HG03520 (cell line): Measurements from ENCODE around the gene NFKBIE.
A peak's percentile ranks its signal among the peaks of the same experiment; 100 is the strongest.

Source experiments
- ATAC-seq: cut with Tn5 transposase; IDR thresholded peaks from one replicate; pipeline ENCODE4 v1.9.1; 2021; ENCODE audit warnings: mild to moderate bottlenecking, moderate library complexity; ENCODE audit not compliant: unreplicated experiment

Gene NFKBIE

GRCh38 chr6:44229376-44230033 is 35.8 kb downstream of the NFKBIE start:
- no peak for ATAC-seq

DNA sequence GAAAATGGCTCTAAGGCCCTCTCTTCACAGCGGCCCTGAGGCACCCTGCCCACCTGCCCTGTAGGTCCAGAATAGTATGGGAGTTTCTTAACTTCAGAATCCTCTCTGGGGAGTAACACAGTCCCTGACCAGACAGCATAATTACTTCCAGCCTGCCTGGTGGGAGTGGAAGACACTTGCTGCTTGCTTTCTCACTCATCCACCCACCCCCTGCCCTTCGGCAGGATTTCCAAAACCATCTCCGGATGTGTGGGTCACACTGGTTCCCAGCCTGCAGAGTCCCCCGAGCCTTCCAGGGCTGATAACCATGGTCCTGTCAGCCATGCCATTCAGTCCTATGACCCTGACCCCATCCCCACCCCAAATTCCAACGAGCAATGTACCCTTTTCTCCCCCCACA is 36.5 kb downstream of the NFKBIE start:
- no peak for ATAC-seq

DNA sequence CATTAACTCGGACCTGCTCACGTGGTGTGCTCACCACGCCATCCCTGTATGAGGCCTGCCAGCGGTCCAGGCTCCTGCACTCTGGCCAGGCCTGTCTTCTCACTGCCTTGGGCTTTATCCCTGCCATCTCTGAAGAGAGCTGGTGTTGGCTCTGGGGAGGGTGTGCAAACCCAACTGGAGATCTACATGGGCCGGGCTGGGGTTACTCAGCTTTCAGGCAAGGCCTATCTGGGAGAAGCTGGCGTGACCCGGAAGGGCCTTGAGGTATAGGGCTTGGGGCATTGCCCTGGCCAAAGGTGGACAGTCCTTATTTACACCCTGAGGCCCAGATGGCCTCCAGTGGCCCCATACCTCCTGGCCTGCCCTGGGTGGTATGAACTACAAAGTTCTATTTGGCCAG is 36.9 kb downstream of the NFKBIE start:
- ATAC-seq = no peak

GRCh38 chr6:44228031-44228430 is 37.3 kb downstream of the NFKBIE start:
- ATAC-seq = no peak

- no peak for ATAC-seq
Observed at GRCh38 chr6:44227148-44227793, 38.1 kb downstream of the NFKBIE start.

- no peak for ATAC-seq
Observed at GRCh38 chr6:44226368-44227147, 38.8 kb downstream of the NFKBIE start.

DNA sequence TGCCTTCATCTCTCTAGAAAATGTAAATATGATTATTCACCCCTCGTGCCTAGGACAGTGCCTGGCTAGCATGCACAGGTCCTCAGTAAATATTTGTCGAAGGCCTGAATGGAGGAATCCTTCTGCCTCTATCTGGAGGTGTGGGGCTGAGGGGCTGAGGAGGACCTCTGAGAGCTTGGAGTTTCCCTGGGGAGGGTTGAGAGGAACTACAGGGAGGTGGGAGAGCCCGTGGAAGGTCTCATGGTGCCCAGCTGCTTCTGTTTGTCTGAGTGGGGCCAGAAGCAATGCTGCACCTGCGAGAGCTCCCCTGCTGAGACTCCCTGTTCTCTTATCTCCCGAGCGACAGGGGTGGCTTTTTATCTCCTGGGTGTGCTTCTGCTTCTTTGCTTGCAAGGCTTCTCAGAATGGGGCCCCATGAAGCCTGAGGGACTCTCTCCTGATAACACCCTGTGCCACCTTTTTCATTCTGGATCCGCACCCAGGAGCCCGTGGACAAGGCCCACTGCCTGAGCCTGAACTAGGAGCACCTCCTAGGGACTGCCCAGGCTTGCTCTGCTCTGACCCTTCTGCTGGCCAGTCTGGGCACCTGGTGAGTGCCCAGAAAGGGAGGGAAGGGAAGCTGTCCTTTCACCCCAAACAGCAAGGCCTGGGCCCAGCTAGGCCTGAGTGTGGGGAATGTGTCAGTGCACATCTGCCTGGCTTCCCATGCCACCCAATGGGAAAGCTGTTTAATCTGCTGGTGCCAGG is 39.6 kb downstream of the NFKBIE start:
- ATAC-seq = no peak

DNA sequence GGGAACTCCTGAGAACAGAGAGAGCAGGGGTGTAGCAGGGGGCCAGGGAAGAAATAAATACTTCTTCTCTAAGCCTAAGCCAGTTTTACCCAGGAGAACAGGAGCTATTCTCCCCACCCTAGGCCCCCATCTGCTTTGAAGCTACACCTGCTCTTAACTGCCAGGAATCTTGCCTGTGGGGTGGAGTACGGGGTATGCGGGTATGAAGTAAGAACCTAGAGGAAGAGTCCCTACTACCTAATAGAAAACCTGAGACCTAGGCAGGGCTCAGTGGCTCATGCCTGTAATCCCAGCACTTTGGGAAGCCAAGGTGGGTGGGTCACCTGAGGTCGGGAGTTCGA is 40.4 kb downstream of the NFKBIE start:
- no peak for ATAC-seq

- no peak for ATAC-seq
Observed at GRCh38 chr6:44224029-44224964, 41.1 kb downstream of the NFKBIE start.

DNA sequence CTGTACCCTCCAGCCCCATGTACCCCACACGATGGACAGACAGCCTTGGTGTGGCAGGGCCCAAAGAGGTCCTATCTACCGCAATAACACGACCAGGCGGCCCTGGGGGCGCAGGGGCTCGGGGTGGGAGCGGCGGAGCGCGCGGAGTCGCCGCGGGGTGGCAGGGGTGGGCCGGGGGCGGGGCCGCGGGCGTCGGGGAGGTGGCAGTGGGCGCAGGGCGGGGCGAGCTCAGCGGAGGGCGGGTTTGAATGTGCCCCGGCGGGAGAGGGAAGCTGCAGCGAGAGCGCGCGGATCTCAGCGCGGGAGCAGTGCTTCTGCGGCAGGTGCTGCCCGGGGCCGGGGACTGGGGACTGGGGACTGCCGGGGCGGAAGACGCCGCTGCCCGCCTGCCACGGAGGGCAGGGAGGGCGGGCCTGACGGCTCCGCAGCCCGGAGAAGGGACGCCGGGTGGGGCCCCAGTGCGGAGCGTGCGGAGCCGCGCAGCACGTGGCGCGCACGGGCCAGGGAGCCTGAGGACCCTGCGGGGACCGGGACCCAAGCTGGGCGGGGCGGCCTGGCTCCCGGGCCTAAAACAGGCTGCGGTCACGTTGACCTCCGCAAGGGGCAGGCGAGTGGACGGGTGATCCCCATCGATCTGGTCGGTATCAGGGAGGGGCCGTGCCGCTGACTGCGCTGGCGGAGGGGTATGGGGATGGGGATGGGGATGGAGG is 41.9 kb downstream of the NFKBIE start, which contains the start of gene SLC29A1:
SLC29A1 (plus strand) TSS at position 277 of the 710 bp plus-strand sequence. CDS start 3,719 bp downstream, outside the sequence.
- peak; percentile 31 for ATAC-seq

GRCh38 chr6:44222486-44223318 is 42.6 kb downstream of the NFKBIE start:
- no peak for ATAC-seq

DNA sequence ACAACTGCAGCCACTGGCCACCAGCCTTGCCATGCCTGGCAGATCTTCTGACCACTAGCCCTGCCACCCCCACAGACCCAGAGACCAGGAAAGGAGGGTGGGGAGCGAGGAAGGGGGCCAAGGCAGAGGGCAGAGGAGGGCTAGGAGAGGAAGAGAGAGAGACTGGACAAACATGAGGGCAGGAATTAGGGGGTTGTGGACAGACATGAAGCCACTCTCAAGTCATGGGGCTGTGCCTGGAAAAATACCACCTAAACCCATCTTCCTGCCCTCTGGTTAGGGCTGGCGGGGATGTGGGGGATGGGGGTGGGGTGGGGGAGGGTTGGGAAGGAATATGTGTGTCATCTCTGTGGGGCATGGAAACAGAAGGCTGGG is 43.4 kb downstream of the NFKBIE start:
- no peak for ATAC-seq

DNA sequence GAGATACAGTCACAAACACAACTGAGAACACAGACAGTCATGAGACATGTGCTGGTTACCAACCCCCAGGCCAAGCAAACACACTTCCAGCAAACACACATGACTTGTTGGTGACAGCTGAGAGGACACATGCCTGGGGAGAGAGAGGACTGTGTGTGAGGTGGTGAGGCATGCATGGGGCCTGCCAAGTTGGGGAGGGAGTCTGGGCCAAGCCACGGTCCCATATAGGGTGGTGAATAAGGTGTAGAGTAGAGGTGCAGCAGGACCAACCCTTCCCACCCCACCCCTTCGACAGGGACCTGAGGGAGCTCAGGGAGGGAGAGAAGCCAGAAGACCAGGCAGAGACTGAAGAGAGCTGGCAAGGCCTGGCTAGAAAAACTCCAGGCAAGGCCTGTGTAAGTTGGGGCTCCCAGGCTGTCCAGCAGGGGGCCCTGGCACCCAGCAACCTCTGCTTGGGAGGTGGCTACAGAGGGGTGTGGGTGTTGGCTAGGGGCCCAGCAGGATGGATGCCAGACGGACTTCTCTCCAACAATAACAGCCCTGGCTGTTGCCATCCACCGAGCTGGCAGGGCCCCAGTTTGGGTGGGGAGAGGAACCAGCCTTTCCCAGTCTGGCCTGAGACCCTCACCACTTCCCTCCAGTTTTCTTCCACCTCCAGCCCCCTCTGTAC is 43.9 kb downstream of the NFKBIE start:
- peak; percentile 37 for ATAC-seq

DNA sequence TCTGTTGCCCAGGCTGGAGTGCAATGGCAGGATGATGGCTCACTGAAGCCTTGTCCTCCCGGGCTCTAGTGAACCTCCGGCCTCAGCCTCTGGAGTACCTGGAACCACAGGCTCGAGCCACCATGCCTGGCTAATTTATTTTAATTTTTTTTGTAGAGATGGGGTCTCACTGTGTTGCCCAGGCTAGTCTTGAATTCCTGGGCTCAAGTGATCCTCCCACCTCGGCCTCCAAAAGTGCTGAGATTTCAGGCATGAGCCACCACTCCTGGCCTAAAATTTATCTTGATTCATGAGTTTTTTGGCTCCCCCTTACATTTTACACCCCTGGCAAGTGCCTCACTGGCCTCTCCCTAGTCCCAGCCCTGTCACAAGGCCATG is 44.4 kb downstream of the NFKBIE start:
- ATAC-seq = no peak

DNA sequence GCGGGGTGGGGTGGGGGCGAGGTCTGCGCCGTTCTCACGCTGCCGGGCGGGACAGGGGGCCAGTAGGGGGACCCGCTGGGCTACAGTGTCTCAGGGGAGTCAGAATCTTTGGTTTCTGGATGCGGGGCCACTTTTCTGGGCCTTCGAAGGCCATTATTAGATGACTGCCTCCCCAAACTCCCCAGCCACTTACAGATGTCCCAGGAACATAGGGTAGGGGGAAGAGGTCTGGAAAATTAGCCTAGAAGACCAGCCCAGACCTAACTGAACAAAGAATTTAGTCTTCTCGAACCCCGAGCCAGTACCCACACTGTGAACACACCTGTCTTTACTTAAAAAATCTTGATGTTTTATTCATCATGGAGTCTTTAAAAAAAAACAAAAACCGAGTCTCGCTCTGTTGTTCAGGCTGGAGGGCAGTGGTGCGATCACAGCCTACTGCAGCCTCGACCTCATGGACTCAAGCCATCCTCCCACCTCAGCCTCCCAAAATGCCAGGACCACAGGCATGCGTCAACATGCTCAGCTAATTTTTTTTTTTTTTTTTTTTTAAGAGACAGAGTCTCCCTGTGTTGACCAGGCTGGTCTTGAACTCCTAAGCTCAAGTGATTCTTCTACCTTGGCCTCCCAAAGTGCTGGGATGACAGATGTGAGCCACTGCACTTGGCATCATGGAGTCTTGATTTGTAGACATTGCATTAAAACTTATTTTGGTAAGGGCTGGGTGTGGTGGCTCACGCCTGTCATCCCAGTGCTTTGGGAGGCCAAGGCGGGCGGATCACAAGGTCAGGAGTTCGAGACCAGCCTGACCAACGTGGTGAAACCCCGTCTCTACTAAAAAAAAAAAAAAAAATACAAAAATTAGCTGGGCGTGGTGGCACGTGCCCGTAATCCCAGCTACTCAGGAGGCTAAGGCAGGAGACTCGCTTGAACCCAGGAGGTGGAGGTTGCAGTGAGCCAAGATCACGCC is 45.3 kb downstream of the NFKBIE start:
- no peak for ATAC-seq

DNA sequence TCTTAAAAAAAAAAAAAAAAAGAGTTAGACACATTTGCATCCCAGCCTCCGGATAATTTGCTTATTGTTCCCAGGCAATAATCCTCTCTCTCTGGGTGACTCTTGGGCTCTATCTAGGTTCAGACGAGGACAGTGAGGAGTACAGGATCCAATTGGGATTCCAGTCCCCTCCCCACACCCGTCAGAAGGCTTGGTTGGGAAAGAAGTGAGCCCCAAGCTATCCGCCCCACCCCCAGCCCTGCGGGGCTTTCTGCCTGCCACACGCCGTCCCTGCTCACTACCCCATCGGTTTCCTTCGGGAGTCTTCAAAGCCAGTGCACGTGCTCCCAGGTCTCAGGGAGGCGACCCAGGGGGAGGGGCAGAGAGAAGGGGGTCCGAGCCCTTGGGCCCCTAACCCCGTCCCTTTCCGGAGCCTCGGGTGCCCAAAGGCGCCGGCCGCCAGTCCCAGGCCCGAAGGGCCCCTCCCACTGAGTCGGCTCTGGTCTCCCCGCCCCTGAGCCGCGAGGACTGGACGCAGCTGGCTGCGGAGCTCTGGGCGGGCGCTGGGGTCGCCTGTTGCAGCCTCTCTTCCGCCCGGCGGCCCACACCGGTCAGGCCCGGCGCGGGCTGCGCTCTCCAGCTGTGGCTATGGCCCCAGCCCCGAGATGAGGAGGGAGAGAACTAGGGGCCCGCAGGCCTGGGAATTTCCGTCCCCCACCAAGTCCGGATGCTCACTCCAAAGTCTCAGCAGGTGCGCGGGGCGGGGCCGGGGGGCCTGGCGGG is 46.1 kb downstream of the NFKBIE start:
- ATAC-seq = peak; percentile 57
